Stimulated activated CD4-positive, alpha-beta T cell treated with anti-CD3 and anti-CD28 coated beads, TNF-alpha, amount 100 ng/mL, for 1 hour (primary cell): ENCODE measurements around the gene CHRNA4.

Experiments used
- DNase-seq, 3 donors: peaks; one replicate each; pipeline ENCODE4 v3.0.0-alpha.2; 2020; ENCODE audit warnings: low read depth in 3 of 3, low spot score in 1 of 3

The CHRNA4 gene

DNA sequence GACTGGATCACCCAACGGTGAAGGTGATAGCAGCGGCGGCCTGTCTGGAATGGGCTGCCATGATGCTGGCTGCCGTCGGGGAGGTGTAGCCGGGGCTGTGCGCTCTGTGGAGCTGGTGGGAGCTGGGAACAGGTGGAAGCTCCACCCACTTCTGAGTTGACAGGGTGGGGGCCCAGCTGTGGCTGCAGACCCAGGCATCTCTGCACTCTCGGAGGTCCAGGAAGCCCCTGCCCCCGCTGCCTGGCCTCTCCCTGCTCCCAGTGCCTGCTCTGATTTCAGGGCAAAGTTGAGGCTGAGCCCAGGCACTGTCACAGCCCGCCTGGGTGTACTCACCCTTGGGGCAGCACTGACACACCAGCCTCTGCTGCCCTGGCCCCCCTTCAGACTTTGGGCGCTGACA, 18.1 kb upstream of the CHRNA4 start:
- no peak for DNase-seq

DNA sequence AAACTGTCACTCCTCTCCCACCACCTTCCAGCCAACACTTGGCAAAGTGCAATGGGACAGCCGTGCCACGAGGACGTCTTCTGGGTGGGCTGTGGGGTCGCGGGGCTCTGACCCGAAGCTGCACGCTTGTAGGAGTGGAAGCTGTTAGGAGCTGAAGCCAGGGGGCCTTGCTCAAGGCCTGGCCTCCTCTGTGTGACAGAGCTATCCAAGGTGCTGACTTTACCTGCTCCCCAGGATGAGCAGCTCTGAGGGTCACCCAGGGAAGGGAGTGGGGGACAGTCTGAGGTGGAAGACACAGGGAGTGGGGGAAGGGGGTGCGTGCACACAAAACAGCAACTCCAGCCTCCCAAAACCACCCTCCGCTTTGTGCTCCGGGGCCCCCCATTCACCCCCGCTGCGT, 17.5 kb upstream of the CHRNA4 start:
- DNase-seq, result no peak

DNA sequence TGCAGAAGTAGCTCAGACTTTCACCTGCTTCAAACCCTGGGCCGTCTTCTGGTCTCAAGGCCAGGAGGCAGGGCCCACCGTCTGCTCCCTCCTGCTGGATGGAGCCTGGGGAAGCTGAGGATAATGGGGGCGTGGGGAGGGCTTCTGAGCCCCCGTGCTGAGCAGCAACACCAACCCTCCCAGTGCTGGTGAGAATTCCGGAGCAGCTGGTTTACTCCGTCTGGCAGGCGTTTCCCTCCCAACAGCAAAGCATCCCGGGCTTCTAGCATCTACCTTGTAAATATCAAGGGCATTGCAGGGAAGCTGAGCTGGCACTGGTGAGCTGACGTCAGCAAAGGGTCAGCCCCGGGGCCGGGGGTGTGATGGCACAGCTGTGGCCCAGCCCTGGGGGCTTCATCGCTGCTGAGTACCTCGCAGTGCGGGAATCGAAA, 16.8 kb upstream of the CHRNA4 start:
- DNase-seq, result no peak

DNA sequence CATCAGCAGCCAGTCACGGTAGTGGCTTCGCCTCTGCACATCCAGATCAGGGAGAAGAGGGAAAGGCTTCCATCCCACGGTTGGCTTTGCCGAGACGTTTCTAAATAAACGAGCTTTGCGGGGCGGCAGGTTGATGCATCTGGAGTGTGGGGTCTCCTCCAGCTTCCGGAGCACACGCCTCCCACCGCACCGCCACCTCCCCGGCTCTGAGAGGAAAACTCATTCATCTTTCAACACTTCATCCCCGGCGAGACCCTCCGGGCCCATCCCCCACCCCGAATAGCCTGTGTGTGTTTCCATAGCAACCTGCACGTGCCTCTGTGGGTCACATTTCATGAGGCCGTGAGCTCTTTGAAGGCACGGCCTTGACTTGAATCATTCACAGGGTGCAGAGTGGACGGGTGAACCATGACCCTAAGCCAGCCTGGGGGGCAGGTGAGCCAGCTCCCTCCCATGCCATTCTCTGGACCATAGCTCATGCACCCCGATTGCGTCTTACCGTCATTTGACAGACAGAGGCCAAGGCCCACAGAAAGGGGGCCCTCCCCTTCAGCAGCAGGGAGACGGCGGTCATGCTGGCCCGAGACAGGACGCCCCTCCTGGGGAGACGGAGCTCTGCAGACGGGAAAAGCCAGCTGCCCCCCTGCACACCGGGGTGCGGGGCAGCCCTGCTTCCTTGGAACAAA, 16.2 kb upstream of the CHRNA4 start:
- no peak for DNase-seq

GRCh38 chr20:63376283-63377250, 15.4 kb upstream of the CHRNA4 start:
- DNase-seq, result no peak

GRCh38 chr20:63375438-63375837, 14.3 kb upstream of the CHRNA4 start:
- DNase-seq, result no peak

GRCh38 chr20:63374504-63374903, 13.4 kb upstream of the CHRNA4 start:
- no peak for DNase-seq

GRCh38 chr20:63373996-63374395, 12.8 kb upstream of the CHRNA4 start:
- DNase-seq, result no peak

DNA sequence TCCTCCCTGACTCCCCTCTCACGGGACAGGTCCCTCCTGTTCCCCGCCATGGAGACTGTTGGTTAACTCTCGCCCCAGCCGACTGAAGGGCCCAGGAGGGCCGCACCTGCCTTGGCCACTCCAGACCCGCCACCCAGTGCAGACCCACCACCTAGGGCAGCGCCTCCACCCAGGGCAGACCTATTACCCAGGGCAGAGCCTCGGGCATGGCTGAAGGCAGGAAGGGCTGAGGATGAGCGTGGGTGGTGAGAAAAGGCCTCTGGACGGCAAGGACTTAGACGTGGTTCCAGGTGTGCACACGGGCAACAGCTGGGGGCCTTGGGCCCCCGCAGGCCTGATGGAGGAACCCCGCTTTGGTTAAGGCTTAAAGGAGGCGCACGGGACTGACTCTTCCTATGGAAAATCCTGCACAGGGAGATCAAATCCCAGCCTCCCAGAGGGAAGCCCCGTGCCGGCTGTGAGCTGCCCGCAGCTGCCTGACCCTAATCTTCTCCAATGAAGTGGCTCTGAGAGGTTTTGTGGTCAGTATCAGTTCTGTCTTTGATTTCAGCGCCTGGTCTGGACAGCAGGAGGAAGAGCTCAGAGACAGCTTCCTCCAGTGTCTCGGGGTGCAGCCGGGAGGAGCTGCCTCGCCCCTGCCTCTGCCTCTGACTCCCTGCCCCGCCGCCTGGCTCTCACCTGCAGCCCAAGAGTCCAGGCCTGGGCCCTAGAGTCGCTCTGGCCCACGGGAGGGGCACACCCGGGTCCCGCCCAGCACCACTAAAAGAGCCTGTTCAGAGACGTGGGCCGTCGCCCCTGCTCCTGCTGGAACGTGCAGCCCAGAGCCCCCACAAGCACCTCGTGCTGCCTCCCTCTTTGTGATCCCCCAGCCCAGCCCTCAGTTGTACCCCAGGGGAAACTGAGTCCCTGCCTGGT, 12.1 kb upstream of the CHRNA4 start:
- no peak for DNase-seq

GRCh38 chr20:63371291-63371865, 10.2 kb upstream of the CHRNA4 start:
- DNase-seq, result no peak

DNA sequence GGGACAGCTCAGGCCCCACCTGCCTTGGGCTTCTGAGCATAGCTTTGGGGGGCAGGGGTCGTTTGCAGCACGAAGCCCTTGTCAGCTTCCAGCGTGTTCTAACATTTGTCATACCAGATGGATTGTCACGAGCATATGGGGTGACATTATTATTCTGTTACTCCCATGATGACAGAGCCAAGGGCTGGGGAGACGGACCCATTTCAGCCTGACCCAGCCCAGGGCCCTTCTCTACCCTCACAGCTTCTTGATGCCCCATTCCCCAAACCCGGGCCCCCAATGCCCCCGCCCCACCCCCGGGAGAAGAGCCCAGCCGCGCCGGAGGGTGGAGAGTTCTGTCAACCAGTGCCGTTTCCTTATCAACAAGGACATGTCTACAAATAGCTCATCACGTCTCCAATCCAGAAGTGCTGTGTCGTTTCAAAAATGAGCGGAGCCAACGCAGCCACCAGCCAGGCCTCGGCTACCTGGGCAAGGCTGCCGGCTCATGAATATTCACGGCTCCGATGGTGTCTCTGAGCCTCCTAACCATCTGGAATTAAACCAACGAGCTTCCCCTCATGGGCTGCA, 9.6 kb upstream of the CHRNA4 start:
- DNase-seq, result no peak

DNA sequence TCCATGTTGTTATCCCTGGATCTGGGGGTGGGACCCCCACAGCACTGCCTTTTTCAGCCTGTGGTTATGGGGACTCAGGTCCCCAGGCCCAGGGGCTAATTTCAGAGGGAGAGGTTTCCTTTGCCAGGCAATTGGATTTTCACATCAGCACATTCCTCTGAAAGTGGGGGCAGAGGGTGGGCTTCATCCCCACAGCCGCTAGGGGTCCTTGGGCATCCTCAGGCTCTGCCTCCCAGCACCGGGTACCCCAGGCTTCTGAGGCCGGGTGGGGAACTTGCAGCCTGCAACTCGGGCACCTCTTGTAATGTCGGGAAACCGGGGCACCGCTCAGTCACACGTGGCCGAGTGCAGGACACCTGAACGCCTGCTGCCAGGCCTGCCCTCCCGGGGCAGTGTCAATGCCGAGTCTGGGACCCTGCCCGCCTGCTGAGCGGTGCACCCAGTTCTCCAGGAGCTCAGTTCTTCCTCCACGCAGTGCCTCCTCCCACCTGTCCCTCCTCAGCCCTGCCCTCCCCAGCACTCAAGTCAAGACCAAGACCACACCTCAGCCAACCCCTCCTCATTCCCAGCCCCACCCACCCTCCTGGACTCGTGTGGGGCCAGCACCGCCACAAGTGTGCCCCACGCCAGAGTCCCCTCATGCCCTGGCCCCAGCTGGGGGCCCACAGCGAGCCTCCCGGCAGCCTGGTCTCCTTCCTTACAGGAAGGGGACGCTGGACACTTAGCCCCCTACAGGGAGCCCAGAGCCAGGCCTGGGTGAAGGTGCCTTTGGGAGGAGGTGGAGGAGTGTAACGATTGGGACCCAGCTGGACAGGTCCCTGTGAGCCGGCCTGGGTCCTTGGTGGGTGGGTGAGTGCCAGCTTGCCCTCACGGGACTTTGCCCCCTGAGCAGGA, 8.8 kb upstream of the CHRNA4 start:
- no peak for DNase-seq

DNA sequence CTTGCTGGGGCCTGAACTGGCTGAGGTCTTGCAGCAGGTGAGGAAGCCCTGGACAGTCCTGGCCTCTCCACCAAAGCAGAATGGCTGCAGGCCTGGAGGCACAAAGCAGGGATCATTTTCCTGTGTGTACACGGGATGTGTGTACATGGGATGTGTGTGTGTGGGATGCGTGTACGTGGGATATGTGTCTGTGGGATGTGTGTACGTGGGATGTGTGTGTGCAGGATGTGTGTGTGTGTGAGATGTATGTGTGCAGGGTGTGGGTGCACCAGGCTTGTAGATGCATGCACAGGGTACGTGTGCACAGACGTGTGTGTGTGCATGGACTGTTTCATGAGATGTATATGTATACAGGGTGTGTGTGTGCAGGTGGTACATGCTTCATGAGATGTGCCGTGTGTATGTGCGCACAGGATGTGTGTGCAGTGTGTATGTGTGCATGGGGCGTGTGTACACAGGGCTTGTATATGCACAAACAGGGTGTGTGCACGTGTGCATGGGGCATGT, 7.9 kb upstream of the CHRNA4 start:
- no peak for DNase-seq

DNA sequence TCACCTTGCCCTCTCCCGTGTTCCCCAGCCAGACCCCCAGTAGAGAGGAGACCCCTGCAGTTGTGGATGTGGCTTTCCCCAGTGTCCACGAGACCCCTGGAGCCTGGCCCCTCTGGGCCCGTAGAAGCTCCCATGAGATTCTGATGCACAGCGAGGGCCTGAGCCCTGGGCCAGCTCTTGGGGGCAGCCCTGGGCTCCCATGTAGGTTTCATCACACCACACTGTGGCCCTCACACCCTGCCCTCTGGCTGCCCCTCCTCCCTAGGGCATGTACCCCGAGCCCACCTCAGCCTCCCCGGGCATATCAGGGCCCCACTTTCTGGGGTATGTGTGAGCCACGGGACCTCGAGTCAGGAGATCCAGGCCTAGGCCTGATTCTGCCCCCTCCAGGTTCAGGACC, 7.0 kb upstream of the CHRNA4 start:
- DNase-seq, result no peak

DNA sequence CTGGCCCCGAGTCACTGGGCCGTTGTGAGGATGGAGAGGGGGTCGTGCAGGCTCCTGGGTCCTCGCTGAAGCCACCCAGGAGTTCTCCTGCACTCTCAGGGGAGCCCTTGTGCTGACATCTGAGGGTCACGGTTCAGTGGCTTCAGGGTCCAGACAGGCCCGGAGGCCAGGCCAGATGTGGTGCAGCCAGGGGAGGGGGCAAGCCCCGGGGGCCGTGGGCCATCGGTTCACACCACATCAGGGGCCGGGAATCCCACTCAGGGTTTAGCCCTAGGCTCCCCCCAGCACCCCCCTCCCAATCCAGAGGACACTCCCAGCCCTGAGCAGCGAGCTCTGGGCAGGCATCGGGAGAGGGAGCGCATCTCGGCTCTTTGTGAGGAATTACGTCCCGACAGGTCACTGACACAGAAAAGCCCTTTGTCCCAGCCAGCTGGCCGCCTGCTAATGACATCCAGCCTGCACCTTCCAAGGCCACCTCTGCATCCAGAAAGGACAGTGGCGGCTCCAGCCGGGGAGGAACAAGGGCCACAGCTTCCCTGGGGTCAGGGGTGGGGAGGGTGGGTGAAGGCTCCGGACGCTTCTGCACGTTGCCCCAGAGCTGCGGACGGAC, 6.4 kb upstream of the CHRNA4 start:
- DNase-seq, result no peak

- DNase-seq, result no peak
Observed at GRCh38 chr20:63366390-63367365, 5.5 kb upstream of the CHRNA4 start.

DNA sequence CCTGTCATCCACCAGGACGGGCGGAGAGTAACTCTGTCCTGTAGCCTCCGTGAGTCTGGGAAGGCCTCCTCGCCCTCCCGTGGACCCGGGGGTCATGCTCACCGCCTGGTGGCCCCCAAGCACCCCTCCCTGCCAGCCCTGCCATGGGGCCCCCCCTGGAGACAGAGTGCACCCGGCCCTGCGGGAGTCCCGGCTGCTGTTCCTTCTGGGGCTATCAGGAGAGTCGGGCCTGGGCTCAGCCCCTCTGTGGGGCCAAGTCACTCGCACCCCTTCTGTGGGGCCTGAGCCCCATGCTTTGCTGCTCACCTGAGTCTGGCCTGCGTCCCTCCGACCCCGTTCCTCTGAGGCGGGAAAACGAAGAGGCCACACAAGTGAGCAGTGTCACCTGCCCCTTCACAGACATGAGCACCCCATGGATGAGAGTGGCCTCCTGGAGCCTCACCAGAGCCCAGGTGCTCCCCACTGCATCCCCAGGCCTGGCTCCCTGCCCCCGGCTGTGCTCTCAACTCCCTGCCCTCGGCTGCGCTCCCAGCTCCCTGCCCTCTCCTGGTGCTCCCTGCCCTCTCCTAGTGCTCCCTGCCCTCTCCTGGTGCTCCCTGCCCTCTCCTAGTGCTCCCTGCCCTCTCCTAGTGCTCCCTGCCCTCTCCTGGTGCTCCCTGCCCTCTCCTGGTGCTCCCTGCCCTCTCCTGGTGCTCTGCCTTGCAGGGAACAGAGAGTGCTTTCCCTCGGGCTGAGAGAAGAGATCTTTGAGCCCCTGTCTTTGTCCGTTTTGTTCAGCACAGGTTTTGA, 4.6 kb upstream of the CHRNA4 start:
- DNase-seq, result no peak
